SJCRH30 (cell line): ENCODE data around the gene GPR171. TPM values are rescaled to one million over a fixed set of nuclear protein-coding genes. Genes with fewer than 3 reads are reported as not detected.

ENCODE experiments used
- DNase-seq, 2 experiments: peaks; one replicate each; pipeline ENCODE4 v3.0.0-alpha.2; 2015 to 2020
- H3K27ac ChIP-seq: fragments of 250-450 bp; sonication (Bioruptor Pico); 2 replicates; pipeline ENCODE4 v1.5.1; 2020; ENCODE audit warnings: mild to moderate bottlenecking, moderate library complexity
- H3K27me3 ChIP-seq: fragments of 250-450 bp; sonication (Bioruptor Pico); 2 replicates; pipeline ENCODE4 v1.5.1; 2020; ENCODE audit warnings: mild to moderate bottlenecking, moderate library complexity
- H3K36me3 ChIP-seq: fragments of 250-450 bp; sonication (Bioruptor Pico); 2 replicates; pipeline ENCODE4 v1.5.1; 2020; ENCODE audit warnings: mild to moderate bottlenecking, moderate library complexity
- H3K4me1 ChIP-seq: fragments of 250-450 bp; sonication (Bioruptor Pico); 2 replicates; pipeline ENCODE4 v1.5.1; 2020; ENCODE audit warnings: mild to moderate bottlenecking, moderate library complexity
- H3K4me3 ChIP-seq: fragments of 250-450 bp; sonication (Bioruptor Pico); 2 replicates; pipeline ENCODE4 v1.5.1; 2020; ENCODE audit warnings: mild to moderate bottlenecking, moderate library complexity
- H3K9me3 ChIP-seq: fragments of 250-450 bp; sonication (Bioruptor Pico); replicated peaks from 2 replicates; pipeline ENCODE4 v1.5.1; 2020; ENCODE audit warnings: mild to moderate bottlenecking, moderate library complexity
- total RNA-seq: library from RNA; depleted of rRNA; stranded (reverse); fragments of >200 nt; shearing (Covaris generic); gene quantifications from 2 replicates; pipeline ENCODE4 v1.2.3, GENCODE V29; 2014

The GPR171 gene
- total RNA-seq, 1 experiment from 2014 or later: not detected

- Histone ChIP-seq H3K27ac (no peak overlapping the region), H3K9me3 (no peaks in the 10 kb centered on the region), H3K36me3 (no peaks in the 10 kb centered on the region), H3K4me3 (no peak overlapping the region), H3K4me1 (no peaks in the 10 kb centered on the region), H3K27me3 (0 out of 2 replicates have a peak, but pooled peaks cover 7% of the 10 kb centered on the region)
- DNase-seq: no peak
Measured at GRCh38 chr3:151201051-151201730, 1.8 kb downstream of the GPR171 start.

DNA sequence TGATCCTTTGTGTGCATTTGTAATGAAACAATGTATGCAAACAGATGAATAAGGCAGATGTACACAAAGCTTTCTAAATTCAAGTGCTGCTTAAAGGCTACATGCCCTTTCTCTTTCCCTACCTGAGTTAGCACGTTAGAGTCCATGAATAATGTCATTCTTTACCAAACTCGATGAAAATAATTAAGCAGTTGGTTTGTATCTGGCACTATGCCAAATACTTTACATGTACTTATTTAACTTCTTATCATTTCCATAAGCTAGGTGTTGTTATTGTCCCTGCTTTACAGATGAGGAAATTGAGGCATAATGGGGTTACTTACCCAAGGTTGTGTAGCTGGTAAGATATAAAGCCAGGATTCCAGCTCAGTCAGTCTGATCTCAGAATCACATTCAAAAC is 2.4 kb downstream of the GPR171 start:
- Histone ChIP-seq H3K27ac (no peak overlapping the region), H3K4me3 (no peak overlapping the region), H3K27me3 (0 out of 2 replicates have a peak, but pooled peaks cover 7% of the 10 kb centered on the region), H3K4me1 (no peaks in the 10 kb centered on the region), H3K9me3 (no peaks in the 10 kb centered on the region), H3K36me3 (no peaks in the 10 kb centered on the region)
- DNase-seq: no peak

- Histone ChIP-seq H3K4me1 (no peaks in the 10 kb centered on the region), H3K27ac (no peak overlapping the region), H3K9me3 (no peaks in the 10 kb centered on the region), H3K36me3 (no peaks in the 10 kb centered on the region), H3K4me3 (no peak overlapping the region), H3K27me3 (0 out of 2 replicates have a peak, but pooled peaks cover 7% of the 10 kb centered on the region)
- DNase-seq: no peak
Measured at GRCh38 chr3:151199554-151200438, 3.2 kb downstream of the GPR171 start.

DNA sequence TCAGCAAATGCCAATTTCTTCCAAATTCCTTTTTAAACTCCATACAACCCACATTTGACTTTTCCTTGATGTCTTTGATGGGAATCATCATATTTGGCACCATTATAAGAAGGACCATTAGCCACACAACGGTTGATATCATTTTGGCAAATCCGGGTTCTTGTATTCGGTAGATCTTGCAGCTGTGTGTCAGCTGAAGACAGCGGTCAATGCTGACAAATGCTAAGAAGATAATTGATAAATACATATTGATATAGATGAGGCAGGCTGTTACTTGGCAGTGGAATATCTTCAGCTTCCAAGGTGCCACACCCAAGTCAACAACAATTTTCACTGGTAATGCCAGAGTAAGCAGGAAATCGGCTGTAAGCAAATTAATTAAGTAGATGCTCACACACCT is 4.2 kb downstream of the GPR171 start:
- no peaks in the 10 kb centered on the region for H3K9me3 ChIP-seq
- H3K27ac ChIP-seq: no peak overlapping the region
- H3K27me3 ChIP-seq: 0 out of 2 replicates have a peak, but pooled peaks cover 7% of the 10 kb centered on the region
- H3K4me3 ChIP-seq: no peak overlapping the region
- no peaks in the 10 kb centered on the region for H3K4me1 ChIP-seq
- no peaks in the 10 kb centered on the region for H3K36me3 ChIP-seq
- no peak for DNase-seq

DNA sequence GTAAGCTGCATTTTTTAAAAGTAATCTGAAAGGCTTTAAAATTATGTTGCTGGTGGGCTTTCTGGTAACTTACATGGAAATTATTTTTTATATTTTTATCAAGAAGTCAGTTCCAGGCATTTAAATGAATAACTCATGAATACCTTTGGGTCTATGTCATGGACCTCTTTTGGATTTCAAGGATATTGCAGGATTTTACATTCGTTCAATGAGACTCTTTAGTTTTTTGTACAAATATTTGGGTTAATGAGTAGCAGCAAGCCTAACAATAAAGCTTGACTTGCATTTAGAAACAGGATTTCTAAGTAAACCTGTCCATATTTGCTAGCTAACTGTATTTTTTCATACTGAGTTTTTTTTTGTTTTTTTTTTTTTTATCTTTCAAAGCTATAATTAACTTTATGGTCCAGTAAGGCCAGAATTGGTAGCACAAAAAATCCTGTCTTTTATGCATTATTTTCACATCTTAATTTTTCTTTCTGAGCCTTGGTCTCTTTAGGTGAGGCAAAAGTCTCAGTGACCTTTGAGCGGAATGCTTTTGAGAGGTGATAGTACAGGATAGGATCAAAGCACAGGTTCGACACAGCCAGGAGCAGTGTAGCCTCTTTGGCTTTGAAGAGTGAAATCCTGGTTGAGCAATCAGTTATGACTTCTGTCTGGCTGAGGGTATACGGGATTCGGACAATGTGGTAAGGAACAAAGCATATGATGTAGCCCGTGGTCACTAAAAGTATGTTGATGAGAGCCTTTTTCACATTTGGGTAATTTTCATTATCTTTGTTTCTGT is 4.8 kb downstream of the GPR171 start:
- H3K27me3 ChIP-seq: 0 out of 2 replicates have a peak, but pooled peaks cover 7% of the 10 kb centered on the region
- no peak overlapping the region for H3K27ac ChIP-seq
- no peaks in the 10 kb centered on the region for H3K9me3 ChIP-seq
- no peaks in the 10 kb centered on the region for H3K36me3 ChIP-seq
- no peak for DNase-seq
- no peak overlapping the region for H3K4me3 ChIP-seq
- no peaks in the 10 kb centered on the region for H3K4me1 ChIP-seq

- no peak for DNase-seq
- Histone ChIP-seq H3K36me3 (no peaks in the 10 kb centered on the region), H3K4me3 (no peak overlapping the region), H3K27me3 (0 out of 2 replicates have a peak, but pooled peaks cover 7% of the 10 kb centered on the region), H3K9me3 (no peaks in the 10 kb centered on the region), H3K4me1 (no peaks in the 10 kb centered on the region), H3K27ac (no peak overlapping the region)
Measured at GRCh38 chr3:151197228-151197627, 5.8 kb downstream of the GPR171 start.

DNA sequence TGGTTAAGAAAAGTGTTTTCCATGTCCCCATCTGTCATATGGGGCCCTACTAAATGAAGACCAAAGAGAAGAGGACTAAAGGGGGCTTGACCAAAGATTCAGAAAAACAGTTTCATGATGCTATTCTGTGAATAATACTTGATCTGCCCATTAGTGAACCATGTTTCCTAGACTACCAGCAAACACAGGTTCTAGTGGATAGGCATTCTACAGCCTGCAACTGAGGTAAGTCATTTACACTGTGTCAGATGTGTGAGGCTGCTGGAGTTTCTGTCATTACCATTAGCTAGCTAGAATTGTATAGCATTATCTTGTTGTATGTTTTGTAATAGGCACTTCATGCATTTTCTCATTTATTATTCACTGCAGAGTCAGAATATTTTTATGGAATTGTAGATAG is 6.6 kb downstream of the GPR171 start:
- Histone ChIP-seq H3K4me1 (no peaks in the 10 kb centered on the region), H3K9me3 (no peaks in the 10 kb centered on the region), H3K4me3 (no peak overlapping the region), H3K36me3 (no peaks in the 10 kb centered on the region), H3K27me3 (0 out of 2 replicates have a peak, but pooled peaks cover 7% of the 10 kb centered on the region), H3K27ac (no peak overlapping the region)
- no peak for DNase-seq

DNA sequence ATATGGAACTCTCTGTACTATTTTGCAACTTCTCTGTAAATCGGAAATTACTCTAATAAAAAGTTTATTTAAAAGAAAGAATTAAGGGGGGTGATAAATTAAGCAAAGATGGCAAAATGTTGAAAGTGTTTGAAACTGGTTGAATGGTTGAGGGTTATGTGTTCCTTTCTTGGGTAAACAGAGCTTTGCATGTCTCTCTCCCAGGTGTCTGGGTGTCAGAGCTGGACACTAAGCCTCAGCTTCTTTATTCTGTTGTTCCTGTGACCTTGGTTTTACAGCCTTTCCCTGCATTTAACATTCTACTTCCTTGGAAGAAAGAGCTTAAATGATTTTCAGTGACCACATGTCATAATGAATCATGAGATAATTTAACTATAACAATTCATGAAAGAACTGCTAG is 7.2 kb downstream of the GPR171 start:
- Histone ChIP-seq H3K4me3 (no peak overlapping the region), H3K36me3 (no peaks in the 10 kb centered on the region), H3K27ac (no peak overlapping the region), H3K27me3 (0 out of 2 replicates have a peak, but pooled peaks cover 7% of the 10 kb centered on the region), H3K4me1 (no peaks in the 10 kb centered on the region), H3K9me3 (no peaks in the 10 kb centered on the region)
- no peak for DNase-seq

GRCh38 chr3:151192545-151192944 is 10.5 kb downstream of the GPR171 start:
- Histone ChIP-seq H3K4me1 (no peaks in the 10 kb centered on the region), H3K27ac (no peak overlapping the region), H3K27me3 (no peaks in the 10 kb centered on the region), H3K36me3 (no peaks in the 10 kb centered on the region), H3K4me3 (no peak overlapping the region), H3K9me3 (no peaks in the 10 kb centered on the region)
- no peak for DNase-seq

- H3K27ac ChIP-seq: no peak overlapping the region
- no peaks in the 10 kb centered on the region for H3K9me3 ChIP-seq
- no peak for DNase-seq
Measured at GRCh38 chr3:151191095-151191494, 11.9 kb downstream of the GPR171 start.

GRCh38 chr3:151183265-151183671 is 19.7 kb downstream of the GPR171 start:
- H3K4me3 ChIP-seq: no peak overlapping the region
- no peaks in the 10 kb centered on the region for H3K4me1 ChIP-seq
- no peaks in the 10 kb centered on the region for H3K9me3 ChIP-seq
- no peak overlapping the region for H3K27ac ChIP-seq
- DNase-seq: no peak
- H3K36me3 ChIP-seq: no peaks in the 10 kb centered on the region
- H3K27me3 ChIP-seq: no peaks in the 10 kb centered on the region

More at GRCh38 chr3:151191095-151191494, 11.9 kb downstream of the GPR171 start:
- Histone ChIP-seq H3K27me3 (no peaks in the 10 kb centered on the region), H3K4me1 (no peaks in the 10 kb centered on the region), H3K36me3 (no peaks in the 10 kb centered on the region), H3K4me3 (no peak overlapping the region)

GRCh38 chr3:151182349-151183079 is 20.5 kb downstream of the GPR171 start:
- DNase-seq: no peak
- no peak overlapping the region for H3K4me3 ChIP-seq
- H3K9me3 ChIP-seq: no peaks in the 10 kb centered on the region
- H3K4me1 ChIP-seq: no peaks in the 10 kb centered on the region
- no peaks in the 10 kb centered on the region for H3K27me3 ChIP-seq
- H3K27ac ChIP-seq: no peak overlapping the region
- H3K36me3 ChIP-seq: no peaks in the 10 kb centered on the region

- Histone ChIP-seq H3K27me3 (no peaks in the 10 kb centered on the region), H3K9me3 (no peaks in the 10 kb centered on the region), H3K4me1 (no peaks in the 10 kb centered on the region), H3K36me3 (no peaks in the 10 kb centered on the region), H3K4me3 (no peak overlapping the region), H3K27ac (no peak overlapping the region)
- DNase-seq: no peak
Measured at GRCh38 chr3:151178208-151178845, 24.7 kb downstream of the GPR171 start.

DNA sequence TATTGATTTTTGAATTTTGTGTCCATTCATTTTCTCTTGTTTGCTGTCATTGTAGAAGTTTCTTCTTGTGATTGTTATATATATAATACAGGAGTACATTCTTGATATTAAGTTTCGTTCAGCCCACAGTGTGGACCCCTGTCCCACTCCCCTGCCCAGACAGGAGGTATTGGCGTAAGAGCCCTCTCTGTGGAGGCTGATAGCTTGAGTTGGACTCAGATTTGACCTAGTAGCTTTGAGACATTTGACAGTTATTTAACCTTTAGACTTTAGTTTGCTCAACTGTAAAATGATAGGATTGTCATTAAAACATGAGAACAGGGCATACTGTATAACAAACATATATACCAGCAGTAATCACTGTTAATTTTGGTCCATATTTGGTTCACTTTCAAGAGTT is 27.1 kb downstream of the GPR171 start:
- H3K9me3 ChIP-seq: no peaks in the 10 kb centered on the region
- H3K4me3 ChIP-seq: no peak overlapping the region
- H3K27me3 ChIP-seq: peaks cover 6% of the 10 kb centered on the region; the same call in 1 of the 2 replicates
- DNase-seq: no peak
- H3K27ac ChIP-seq: no peak overlapping the region
- H3K36me3 ChIP-seq: no peaks in the 10 kb centered on the region
- H3K4me1 ChIP-seq: no peaks in the 10 kb centered on the region
